Right renal pelvis (tissue), 4 donors: ENCODE results near the gene ABAT. TPM values are rescaled to one million over a fixed set of nuclear protein-coding genes. Genes with fewer than 3 reads are reported as not detected.
"Not testable (repeated sequence)": the region's sequence is repeated elsewhere in the genome, so short reads cannot be mapped to it uniquely, and the experiment has no call there.

ENCODE experiments used
- DNase-seq, 4 donors: peaks; one replicate each; pipeline ENCODE4 v3.0.0-alpha.2; 2013; ENCODE audit warnings: low read depth in 4 of 4, low spot score in 3 of 4, missing footprints in 1 of 4
- polyA plus RNA-seq, 4 donors: library from polyadenylated mRNA; unstranded; fragments of 120-200 nt; gene quantifications; one replicate each; pipeline ENCODE4 v1.2.1, GENCODE V29; 2013; ENCODE audit not compliant: insufficient read length in 4 of 4

The ABAT gene
- polyA plus RNA-seq, 4 donors, result 55.1 to 88.3 (median 60.6) TPM

GRCh38 chr16:8739151-8739550 lies 64.7 kb downstream of the ABAT start:
- no peak for DNase-seq

GRCh38 chr16:8739989-8740704 lies 65.7 kb downstream of the ABAT start:
- no peak for DNase-seq

GRCh38 chr16:8740775-8741355 lies 66.4 kb downstream of the ABAT start:
- DNase-seq, result no peak

GRCh38 chr16:8741636-8742035 lies 67.2 kb downstream of the ABAT start:
- no peak for DNase-seq

- DNase-seq, result no peak
Observed at GRCh38 chr16:8742068-8742467, 67.7 kb downstream of the ABAT start.

- not testable (repeated sequence) for DNase-seq
Observed at GRCh38 chr16:8748944-8749343, 74.5 kb downstream of the ABAT start.

GRCh38 chr16:8751481-8752311 lies 77.3 kb downstream of the ABAT start:
- DNase-seq, result no peak

GRCh38 chr16:8752706-8753105 lies 78.3 kb downstream of the ABAT start:
- DNase-seq, result no peak

- no peak for DNase-seq
Observed at GRCh38 chr16:8753416-8754054, 79.1 kb downstream of the ABAT start.

- DNase-seq, result no peak
Observed at GRCh38 chr16:8756755-8757154, 82.3 kb downstream of the ABAT start.

GRCh38 chr16:8758022-8758421 lies 83.6 kb downstream of the ABAT start:
- DNase-seq, result no peak

GRCh38 chr16:8760021-8760420 lies 85.6 kb downstream of the ABAT start:
- DNase-seq, result no peak

GRCh38 chr16:8761078-8761477 lies 86.7 kb downstream of the ABAT start:
- DNase-seq, result no peak

GRCh38 chr16:8762254-8762653 lies 87.8 kb downstream of the ABAT start:
- no peak for DNase-seq

GRCh38 chr16:8763083-8763482 lies 88.7 kb downstream of the ABAT start:
- no peak for DNase-seq

GRCh38 chr16:8763899-8764298 lies 89.5 kb downstream of the ABAT start:
- no peak for DNase-seq

- DNase-seq, result no peak
Observed at GRCh38 chr16:8764525-8765250, 90.3 kb downstream of the ABAT start.

- DNase-seq, result no peak
Observed at GRCh38 chr16:8767176-8767575, 92.8 kb downstream of the ABAT start.

GRCh38 chr16:8768283-8768682 lies 93.9 kb downstream of the ABAT start:
- no peak for DNase-seq

GRCh38 chr16:8768692-8769091 lies 94.3 kb downstream of the ABAT start:
- no peak for DNase-seq

- DNase-seq, result no peak
Observed at GRCh38 chr16:8773537-8773936, 99.1 kb downstream of the ABAT start.
